ENCODE results near the gene PDE6C.

PDE6C gene

GRCh38 chr10:93710333-93710909, 98.1 kb downstream of the PDE6C start:
- no peaks in the 10 kb centered on the region for H3K9me3 Mint-ChIP-seq
- intact Hi-C loops (cut with micrococcal nuclease): no loop called here
- H3K27ac Mint-ChIP-seq: no peak overlapping the region
- H3K4me3 Mint-ChIP-seq: no peak overlapping the region
- peaks cover 5% of the 10 kb centered on the region for H3K4me1 Mint-ChIP-seq (ENCODE audit: low read depth)
- no peaks in the 10 kb centered on the region for H3K36me3 Mint-ChIP-seq (ENCODE audit: low read depth)
- peaks cover 1% of the 10 kb centered on the region for H3K27me3 Mint-ChIP-seq

DNA sequence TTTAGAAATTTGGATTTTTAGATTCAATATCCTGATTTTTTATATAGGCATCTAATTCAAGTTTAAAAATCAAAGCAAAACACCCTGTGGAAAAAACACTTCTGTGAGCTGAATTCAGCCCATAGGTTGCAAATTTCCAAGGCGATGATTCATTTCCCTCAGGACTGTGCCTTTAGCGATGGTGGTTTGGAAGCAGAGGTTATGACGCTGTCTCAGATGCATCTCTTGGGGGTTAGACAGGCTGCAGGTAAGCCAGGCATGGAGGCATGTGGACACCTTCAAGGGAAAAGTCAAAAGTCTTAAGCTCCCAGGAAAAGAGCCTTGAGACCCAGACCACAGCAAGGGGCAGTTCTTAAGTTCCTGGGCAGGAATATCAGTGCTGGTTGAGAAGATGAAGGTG, 99.6 kb downstream of the PDE6C start:
- Mint-ChIP-seq H3K27me3 (peaks cover 1% of the 10 kb centered on the region), H3K9me3 (no peaks in the 10 kb centered on the region), H3K36me3 (ENCODE audit: low read depth) (no peaks in the 10 kb centered on the region), H3K4me1 (ENCODE audit: low read depth) (peaks cover 10% of the 10 kb centered on the region), H3K27ac (no peak overlapping the region), H3K4me3 (no peak overlapping the region)
- intact Hi-C loops (cut with micrococcal nuclease): no loop called here

- Mint-ChIP-seq H3K4me3 (no peak overlapping the region), H3K27me3 (no peaks in the 10 kb centered on the region), H3K4me1 (ENCODE audit: low read depth) (peaks cover 10% of the 10 kb centered on the region), H3K27ac (no peak overlapping the region), H3K9me3 (no peaks in the 10 kb centered on the region), H3K36me3 (ENCODE audit: low read depth) (no peaks in the 10 kb centered on the region)
- intact Hi-C loops (cut with micrococcal nuclease): no loop called here
Measured at GRCh38 chr10:93712593-93712992, 100.3 kb downstream of the PDE6C start.

DNA sequence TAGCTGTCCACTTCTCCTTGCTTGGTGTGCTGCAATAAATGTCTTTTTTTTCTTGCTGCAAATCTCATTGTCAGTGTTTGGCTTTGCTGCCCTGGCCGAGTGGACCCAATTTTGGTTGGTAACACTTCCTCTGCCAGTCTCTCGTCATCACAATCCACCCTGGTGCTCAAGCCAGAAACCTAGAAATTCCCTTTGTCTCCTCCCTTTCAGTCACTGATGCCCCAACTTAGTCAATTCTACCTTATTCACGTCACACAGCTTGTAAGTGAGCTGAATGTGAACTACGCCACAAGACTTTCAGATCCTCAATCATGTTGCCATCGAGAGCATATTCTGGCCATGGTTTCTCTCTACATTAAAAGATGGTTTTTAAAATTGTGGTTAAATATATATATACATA, 103.0 kb downstream of the PDE6C start:
- Mint-ChIP-seq H3K4me3 (no peak overlapping the region), H3K4me1 (ENCODE audit: low read depth) (peaks cover 25% of the 10 kb centered on the region), H3K27ac (no peak overlapping the region), H3K9me3 (no peaks in the 10 kb centered on the region), H3K36me3 (ENCODE audit: low read depth) (no peaks in the 10 kb centered on the region), H3K27me3 (peaks cover 7% of the 10 kb centered on the region)
- intact Hi-C loops (cut with micrococcal nuclease): no loop called here

Measured in dendritic cell treated with granulocyte-macrophage colony-stimulating factor and Interleukin-4, amounts not matched to agents 40 ng/mL and 50 ng/mL, for 4 days (primary cell).